HG03135 (cell line): ENCODE results near the gene ADGRD2.

Source experiments
- ATAC-seq: cut with Tn5 transposase; IDR thresholded peaks from one replicate; pipeline ENCODE4 v1.9.1; 2021; ENCODE audit warnings: mild to moderate bottlenecking, moderate library complexity; ENCODE audit not compliant: unreplicated experiment

Gene ADGRD2

GRCh38 chr9:124495126-124496074 lies 45.1 kb downstream of the ADGRD2 start:
- no peak for ATAC-seq

- no peak for ATAC-seq
Measured at GRCh38 chr9:124496075-124496449, 45.8 kb downstream of the ADGRD2 start.

- ATAC-seq = no peak
Measured at GRCh38 chr9:124496463-124496862, 46.2 kb downstream of the ADGRD2 start.

GRCh38 chr9:124497441-124497840 lies 47.2 kb downstream of the ADGRD2 start:
- ATAC-seq = no peak

GRCh38 chr9:124498040-124498439 lies 47.8 kb downstream of the ADGRD2 start:
- ATAC-seq = no peak

GRCh38 chr9:124498499-124499146 lies 48.4 kb downstream of the ADGRD2 start:
- ATAC-seq = no peak

GRCh38 chr9:124499216-124499615 lies 49.0 kb downstream of the ADGRD2 start:
- ATAC-seq = no peak

- ATAC-seq = no peak
Measured at GRCh38 chr9:124500028-124500795, 50.0 kb downstream of the ADGRD2 start.

- no peak for ATAC-seq
Measured at GRCh38 chr9:124500796-124501611, 50.8 kb downstream of the ADGRD2 start.

- ATAC-seq = no peak
Measured at GRCh38 chr9:124501771-124502320, 51.6 kb downstream of the ADGRD2 start.

GRCh38 chr9:124502711-124503702 lies 52.8 kb downstream of the ADGRD2 start:
- ATAC-seq = no peak

- no peak for ATAC-seq
Measured at GRCh38 chr9:124503713-124504529, 53.7 kb downstream of the ADGRD2 start.

GRCh38 chr9:124504530-124505005 lies 54.3 kb downstream of the ADGRD2 start:
- no peak for ATAC-seq

GRCh38 chr9:124505006-124505900 lies 55.0 kb downstream of the ADGRD2 start:
- ATAC-seq = no peak

GRCh38 chr9:124505901-124506346 lies 55.7 kb downstream of the ADGRD2 start:
- no peak for ATAC-seq

GRCh38 chr9:124506433-124506832 lies 56.2 kb downstream of the ADGRD2 start:
- no peak for ATAC-seq
